NCI-H82 treated with DMSO at 0.1 percent for 48 hours (cell line): ENCODE measurements around the gene CCR5AS.
"Not testable (repeated sequence)": the region's sequence is repeated elsewhere in the genome, so short reads cannot be mapped to it uniquely, and the experiment has no call there.

ENCODE experiments used
- DNase-seq: peaks from one replicate; lab custom pipeline; 2025; ENCODE audit not compliant: unreplicated experiment; lab: John Stamatoyannopoulos, UW

The CCR5AS gene

GRCh38 chr3:46406443-46406787 lies 451 bp downstream of the CCR5AS start:
- no peak for DNase-seq

- DNase-seq, result no peak
These were observed 1.4 kb downstream of the CCR5AS start for GRCh38 chr3:46405301-46406019.

- DNase-seq, result not testable (repeated sequence)
These were observed 4.0 kb downstream of the CCR5AS start for GRCh38 chr3:46402902-46403301.

GRCh38 chr3:46401579-46401978 lies 5.3 kb downstream of the CCR5AS start:
- DNase-seq, result no peak

GRCh38 chr3:46400846-46401245 lies 6.0 kb downstream of the CCR5AS start:
- DNase-seq, result no peak

GRCh38 chr3:46400000-46400734 lies 6.7 kb downstream of the CCR5AS start:
- no peak for DNase-seq

GRCh38 chr3:46399557-46399956 lies 7.3 kb downstream of the CCR5AS start:
- no peak for DNase-seq

- DNase-seq, result no peak
These were observed 7.8 kb downstream of the CCR5AS start for GRCh38 chr3:46399098-46399497.

GRCh38 chr3:46398186-46398955 lies 8.5 kb downstream of the CCR5AS start:
- DNase-seq, result no peak

GRCh38 chr3:46397111-46397510 lies 9.8 kb downstream of the CCR5AS start:
- DNase-seq, result no peak

- DNase-seq, result no peak
These were observed 10.9 kb downstream of the CCR5AS start for GRCh38 chr3:46395766-46396530.

GRCh38 chr3:46395210-46395661 lies 11.6 kb downstream of the CCR5AS start:
- no peak for DNase-seq

GRCh38 chr3:46393554-46394434 lies 13.1 kb downstream of the CCR5AS start:
- DNase-seq, result no peak

- no peak for DNase-seq
These were observed 13.9 kb downstream of the CCR5AS start for GRCh38 chr3:46393011-46393410.

GRCh38 chr3:46391526-46391925 lies 15.3 kb downstream of the CCR5AS start:
- not testable (repeated sequence) for DNase-seq

GRCh38 chr3:46389306-46389705 lies 17.6 kb downstream of the CCR5AS start:
- no peak for DNase-seq

- not testable (repeated sequence) for DNase-seq
These were observed 18.0 kb downstream of the CCR5AS start for GRCh38 chr3:46388847-46389246.

GRCh38 chr3:46386205-46386604 lies 20.7 kb downstream of the CCR5AS start:
- no peak for DNase-seq

- no peak for DNase-seq
These were observed 22.9 kb downstream of the CCR5AS start for GRCh38 chr3:46383951-46384330.
